Vagina (tissue), 2 donors: ENCODE data around the gene BLM. TPM values are rescaled to one million over a fixed set of nuclear protein-coding genes. Genes with fewer than 3 reads are reported as not detected.

ENCODE experiments used
- DNase-seq, 2 donors: peaks; one replicate each; pipeline ENCODE4 v3.0.0-alpha.2; 2017; ENCODE audit errors: extremely low spot score in 2 of 2
- H3K27ac ChIP-seq: fragments of 200-600 bp; sonication (generic); one replicate; pipeline ENCODE4 v1.5.1; 2019
- H3K27me3 ChIP-seq: fragments of 200-600 bp; sonication (generic); one replicate; pipeline ENCODE4 v1.5.1; 2019
- H3K36me3 ChIP-seq, 2 donors: fragments of 200-600 bp; sonication (generic); one replicate each; pipeline ENCODE4 v1.5.1; 2017 to 2019
- H3K4me1 ChIP-seq: fragments of 200-600 bp; sonication (generic); one replicate; pipeline ENCODE4 v1.5.1; 2019
- H3K4me3 ChIP-seq, 2 donors: fragments of 200-600 bp; sonication (generic); 1 replicate in 1 of 2; 2 replicates in 1 of 2; pipeline ENCODE4 v1.5.1; 2016 to 2019
- H3K9me3 ChIP-seq: fragments of 200-600 bp; sonication (generic); one replicate; pipeline ENCODE4 v1.5.1; 2019
- CTCF ChIP-seq, 3 experiments: fragments of 450-650 bp in 2 of 3; fragments of 200-600 bp in 1 of 3; sonication (generic) in 1 of 3; IDR thresholded peaks; one replicate each; pipeline ENCODE4 v1.5.1; 2017 to 2019; ENCODE audit warnings: antibody characterized with exemption in 3 of 3, mild to moderate bottlenecking in 2 of 3, moderate library complexity in 2 of 3
- POLR2A ChIP-seq, 2 donors: fragments of 450-650 bp; IDR thresholded peaks; one replicate each; pipeline ENCODE4 v1.6.1; 2017; ENCODE audit warnings: antibody characterized with exemption in 2 of 2, mild to moderate bottlenecking in 2 of 2, moderate library complexity in 2 of 2
- POLR2AphosphoS5 ChIP-seq, 2 donors: sonication (generic); formaldehyde crosslinking; IDR thresholded peaks; one replicate each; pipeline ENCODE4 v1.9.0; 2017; ENCODE audit warnings: antibody characterized with exemption in 2 of 2, mild to moderate bottlenecking in 2 of 2, low read depth in 1 of 2; ENCODE audit not compliant: insufficient read depth in 1 of 2
- intact Hi-C: fragments of 100-400 bp; cut with DNase I; formaldehyde crosslinking; loops from one replicate; pipeline ENCODE4 v1.15.1; 2023
- total RNA-seq: library from RNA; depleted of rRNA; stranded (reverse); fragments of >200 nt; gene quantifications from one replicate; pipeline ENCODE4 v1.2.3, GENCODE V29; 2016

Gene BLM
- total RNA-seq, 1 donor from 2014 or later, result 1.7 TPM

GRCh38 chr15:90860450-90860849 lies 143.3 kb downstream of the BLM start:
- no peak for TF ChIP-seq POLR2AphosphoS5 (IDR thresholded peaks at IDR 0.05; ENCODE audit: insufficient read depth in 1 of 2, low read depth in 1 of 2)
- TF ChIP-seq POLR2A (IDR thresholded peaks at IDR 0.05), result no peak
- no peak for TF ChIP-seq CTCF (IDR thresholded peaks at IDR 0.05)
- H3K27me3 ChIP-seq, result no peaks in the 10 kb centered on the region
- no peak for DNase-seq
- intact Hi-C loops, result no loop called here
- H3K27ac ChIP-seq, result no peak overlapping the region
- no peaks in the 10 kb centered on the region for H3K9me3 ChIP-seq
- H3K4me3 ChIP-seq, result no peak overlapping the region
- no peaks in the 10 kb centered on the region for H3K36me3 ChIP-seq
- no peaks in the 10 kb centered on the region for H3K4me1 ChIP-seq

GRCh38 chr15:90860942-90861675 lies 144.0 kb downstream of the BLM start:
- no peak for TF ChIP-seq POLR2A (IDR thresholded peaks at IDR 0.05)
- peak in 1 of 2 donors; percentile 39 for TF ChIP-seq POLR2AphosphoS5 (IDR thresholded peaks at IDR 0.05; ENCODE audit: insufficient read depth in 1 of 2, low read depth in 1 of 2)
- no peaks in the 10 kb centered on the region for H3K4me1 ChIP-seq
- intact Hi-C loops, result no loop called here
- no peaks in the 10 kb centered on the region for H3K36me3 ChIP-seq
- DNase-seq, result no peak
- H3K4me3 ChIP-seq, result no peak overlapping the region
- no peaks in the 10 kb centered on the region for H3K9me3 ChIP-seq
- H3K27ac ChIP-seq, result no peak overlapping the region
- no peaks in the 10 kb centered on the region for H3K27me3 ChIP-seq

- H3K4me1 ChIP-seq, result no peaks in the 10 kb centered on the region
Observed at GRCh38 chr15:90862487-90862886, 145.3 kb downstream of the BLM start.

GRCh38 chr15:90862964-90863778 lies 146.0 kb downstream of the BLM start:
- DNase-seq, result no peak
- TF ChIP-seq POLR2A (IDR thresholded peaks at IDR 0.05), result no peak
- TF ChIP-seq CTCF (IDR thresholded peaks at IDR 0.05), result no peak
- no peak for TF ChIP-seq POLR2AphosphoS5 (IDR thresholded peaks at IDR 0.05; ENCODE audit: insufficient read depth in 1 of 2, low read depth in 1 of 2)
- no peak overlapping the region for H3K4me3 ChIP-seq
- peaks cover 5% of the 10 kb centered on the region for H3K4me1 ChIP-seq
- H3K9me3 ChIP-seq, result no peaks in the 10 kb centered on the region
- intact Hi-C loops, result no loop called here
- H3K27ac ChIP-seq, result no peak overlapping the region
- no peaks in the 10 kb centered on the region for H3K27me3 ChIP-seq
- no peaks in the 10 kb centered on the region for H3K36me3 ChIP-seq

More at GRCh38 chr15:90862487-90862886, 145.3 kb downstream of the BLM start:
- DNase-seq, result no peak
- no peaks in the 10 kb centered on the region for H3K27me3 ChIP-seq
- H3K36me3 ChIP-seq, result no peaks in the 10 kb centered on the region
- intact Hi-C loops, result no loop called here
- no peak overlapping the region for H3K27ac ChIP-seq
- no peaks in the 10 kb centered on the region for H3K9me3 ChIP-seq
- TF ChIP-seq POLR2AphosphoS5 (IDR thresholded peaks at IDR 0.05; ENCODE audit: insufficient read depth in 1 of 2, low read depth in 1 of 2) (no peak), POLR2A (IDR thresholded peaks at IDR 0.05) (no peak)
- no peak overlapping the region for H3K4me3 ChIP-seq

GRCh38 chr15:90863987-90864386 lies 146.8 kb downstream of the BLM start:
- Histone ChIP-seq H3K4me3 (no peak overlapping the region), H3K9me3 (no peaks in the 10 kb centered on the region), H3K36me3 (no peaks in the 10 kb centered on the region), H3K27ac (no peak overlapping the region), H3K27me3 (no peaks in the 10 kb centered on the region), H3K4me1 (peaks cover 12% of the 10 kb centered on the region)
- TF ChIP-seq CTCF (IDR thresholded peaks at IDR 0.05), result no peak
- no peak for TF ChIP-seq POLR2AphosphoS5 (IDR thresholded peaks at IDR 0.05; ENCODE audit: insufficient read depth in 1 of 2, low read depth in 1 of 2)
- no peak for TF ChIP-seq POLR2A (IDR thresholded peaks at IDR 0.05)
- intact Hi-C loops, result loop anchor here (2.0 kb wide), 1 partner anchor 63 kb away; no protein-coding TSS in a partner anchor
- no peak for DNase-seq
